Measurements from ENCODE around the gene CLEC10A. TPM values are rescaled to one million over a fixed set of nuclear protein-coding genes. Genes with fewer than 3 reads are reported as not detected.

Gene CLEC10A
- total and polyA plus RNA-seq, 2 experiments from 2014 or later, result not detected

DNA sequence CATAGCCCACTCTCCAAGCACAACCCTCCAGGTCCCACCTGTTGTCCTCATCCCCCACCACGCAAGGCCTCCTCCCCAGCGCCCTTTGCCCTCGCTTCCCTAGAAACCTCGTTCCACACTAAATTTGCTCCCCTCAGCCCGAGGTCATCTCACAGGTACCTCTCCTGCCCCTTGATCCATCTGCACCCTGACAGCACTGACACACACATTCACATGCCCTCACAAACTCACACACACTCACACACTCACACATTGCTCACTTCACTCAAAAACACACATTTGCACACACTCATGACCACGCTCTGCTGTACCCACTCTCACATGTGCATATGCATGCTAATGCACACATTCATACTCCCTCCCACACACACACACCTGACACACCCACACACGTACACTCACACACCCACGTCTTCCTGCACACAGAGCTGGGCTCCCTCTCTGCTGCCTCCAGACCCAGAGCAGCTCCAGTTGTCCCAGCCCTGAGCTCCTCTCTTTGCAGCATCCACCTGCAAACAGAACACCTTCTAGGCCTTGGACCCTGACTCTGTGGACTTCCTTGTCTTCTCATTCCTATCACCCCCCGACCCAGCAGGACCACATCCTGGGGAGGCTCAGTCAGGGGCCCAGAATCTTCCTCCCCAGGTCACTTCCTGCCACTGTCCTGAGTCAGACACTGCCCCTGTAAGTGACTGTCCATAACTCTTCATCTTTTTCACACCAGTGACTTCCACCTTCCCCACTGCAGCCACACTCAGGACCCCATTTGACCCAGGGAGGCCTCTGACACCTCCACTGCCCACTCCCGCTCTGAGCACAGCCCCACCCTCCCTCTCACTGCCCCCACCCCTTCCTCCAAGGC, 29.6 kb upstream of the CLEC10A start:
- Histone ChIP-seq H2AFZ (no peak overlapping the region; the same call in 1 of the 2 replicates), H3K9me2 (ENCODE audit: insufficient read depth) (no peaks in the 10 kb centered on the region)
- H3K27ac Mint-ChIP-seq, result no peak overlapping the region

More for the DNA sequence above, 29.6 kb upstream of the CLEC10A start:
- Mint-ChIP-seq H3K9me3 (peaks cover 8% of the 10 kb centered on the region), H3K4me3 (no peak overlapping the region), H3K36me3 (ENCODE audit: low read depth) (0 out of 3 replicates have a peak, but pooled peaks cover 3% of the 10 kb centered on the region), H3K4me1 (peaks cover 11% of the 10 kb centered on the region), H3K27me3 (ENCODE audit: insufficient read depth, low read depth, poor library complexity) (peaks cover 6% of the 10 kb centered on the region)
- Histone ChIP-seq H3K27ac (ENCODE audit: low read depth) (no peak overlapping the region), H3K4me3 (no peak overlapping the region), H3F3A (replicated peaks; ENCODE audit: low read depth) (0 out of 2 replicates have a peak, but pooled peaks cover 7% of the 10 kb centered on the region), H3K27me3 (ENCODE audit: insufficient read depth) (no peaks in the 10 kb centered on the region), H3K4me1 (ENCODE audit: insufficient read depth) (no peaks in the 10 kb centered on the region; the same call in 1 of the 2 replicates), H3K36me3 (ENCODE audit: insufficient read depth) (no peaks in the 10 kb centered on the region), H4K20me1 (replicated peaks; ENCODE audit: insufficient read depth) (no peaks in the 10 kb centered on the region; the same call in 1 of the 2 replicates), H3K4me2 (no peak overlapping the region), H3K79me2 (replicated peaks; ENCODE audit: insufficient read depth) (no peaks in the 10 kb centered on the region)
- TF ChIP-seq, protein P1, sequence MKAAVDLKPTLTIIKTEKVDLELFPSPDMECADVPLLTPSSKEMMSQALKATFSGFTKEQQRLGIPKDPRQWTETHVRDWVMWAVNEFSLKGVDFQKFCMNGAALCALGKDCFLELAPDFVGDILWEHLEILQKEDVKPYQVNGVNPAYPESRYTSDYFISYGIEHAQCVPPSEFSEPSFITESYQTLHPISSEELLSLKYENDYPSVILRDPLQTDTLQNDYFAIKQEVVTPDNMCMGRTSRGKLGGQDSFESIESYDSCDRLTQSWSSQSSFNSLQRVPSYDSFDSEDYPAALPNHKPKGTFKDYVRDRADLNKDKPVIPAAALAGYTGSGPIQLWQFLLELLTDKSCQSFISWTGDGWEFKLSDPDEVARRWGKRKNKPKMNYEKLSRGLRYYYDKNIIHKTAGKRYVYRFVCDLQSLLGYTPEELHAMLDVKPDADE (IDR thresholded peaks at IDR 0.05), result no peak
- TF ChIP-seq EZH2 (IDR thresholded peaks at IDR 0.05; ENCODE audit: low read depth, unreplicated experiment) (no peak), EZH2phosphoT487 (IDR thresholded peaks at IDR 0.05; ENCODE audit: unreplicated experiment) (no peak), CREB1 (CRISPR knock-in tag; IDR thresholded peaks at IDR 0.05; ENCODE audit: low read depth) (no peak), STAT1 (IDR thresholded peaks at IDR 0.05; ENCODE audit: unreplicated experiment) (no peak), ZNF114 (CRISPR knock-in tag; IDR thresholded peaks at IDR 0.05) (no peak), POLR2AphosphoS5 (IDR thresholded peaks at IDR 0.05; ENCODE audit: low read depth) (no peak), NANOG (IDR thresholded peaks at IDR 0.05; ENCODE audit: borderline replicate concordance) (no peak), ZNF331 (CRISPR knock-in tag; IDR thresholded peaks at IDR 0.05; ENCODE audit: low read depth) (no peak), JUNB (IDR thresholded peaks at IDR 0.05; ENCODE audit: unreplicated experiment) (no peak)
- TF ChIP-seq, protein P2, sequence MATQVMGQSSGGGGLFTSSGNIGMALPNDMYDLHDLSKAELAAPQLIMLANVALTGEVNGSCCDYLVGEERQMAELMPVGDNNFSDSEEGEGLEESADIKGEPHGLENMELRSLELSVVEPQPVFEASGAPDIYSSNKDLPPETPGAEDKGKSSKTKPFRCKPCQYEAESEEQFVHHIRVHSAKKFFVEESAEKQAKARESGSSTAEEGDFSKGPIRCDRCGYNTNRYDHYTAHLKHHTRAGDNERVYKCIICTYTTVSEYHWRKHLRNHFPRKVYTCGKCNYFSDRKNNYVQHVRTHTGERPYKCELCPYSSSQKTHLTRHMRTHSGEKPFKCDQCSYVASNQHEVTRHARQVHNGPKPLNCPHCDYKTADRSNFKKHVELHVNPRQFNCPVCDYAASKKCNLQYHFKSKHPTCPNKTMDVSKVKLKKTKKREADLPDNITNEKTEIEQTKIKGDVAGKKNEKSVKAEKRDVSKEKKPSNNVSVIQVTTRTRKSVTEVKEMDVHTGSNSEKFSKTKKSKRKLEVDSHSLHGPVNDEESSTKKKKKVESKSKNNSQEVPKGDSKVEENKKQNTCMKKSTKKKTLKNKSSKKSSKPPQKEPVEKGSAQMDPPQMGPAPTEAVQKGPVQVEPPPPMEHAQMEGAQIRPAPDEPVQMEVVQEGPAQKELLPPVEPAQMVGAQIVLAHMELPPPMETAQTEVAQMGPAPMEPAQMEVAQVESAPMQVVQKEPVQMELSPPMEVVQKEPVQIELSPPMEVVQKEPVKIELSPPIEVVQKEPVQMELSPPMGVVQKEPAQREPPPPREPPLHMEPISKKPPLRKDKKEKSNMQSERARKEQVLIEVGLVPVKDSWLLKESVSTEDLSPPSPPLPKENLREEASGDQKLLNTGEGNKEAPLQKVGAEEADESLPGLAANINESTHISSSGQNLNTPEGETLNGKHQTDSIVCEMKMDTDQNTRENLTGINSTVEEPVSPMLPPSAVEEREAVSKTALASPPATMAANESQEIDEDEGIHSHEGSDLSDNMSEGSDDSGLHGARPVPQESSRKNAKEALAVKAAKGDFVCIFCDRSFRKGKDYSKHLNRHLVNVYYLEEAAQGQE (IDR thresholded peaks at IDR 0.05; ENCODE audit: unreplicated experiment), result no peak
- TF ChIP-seq, protein P3, sequence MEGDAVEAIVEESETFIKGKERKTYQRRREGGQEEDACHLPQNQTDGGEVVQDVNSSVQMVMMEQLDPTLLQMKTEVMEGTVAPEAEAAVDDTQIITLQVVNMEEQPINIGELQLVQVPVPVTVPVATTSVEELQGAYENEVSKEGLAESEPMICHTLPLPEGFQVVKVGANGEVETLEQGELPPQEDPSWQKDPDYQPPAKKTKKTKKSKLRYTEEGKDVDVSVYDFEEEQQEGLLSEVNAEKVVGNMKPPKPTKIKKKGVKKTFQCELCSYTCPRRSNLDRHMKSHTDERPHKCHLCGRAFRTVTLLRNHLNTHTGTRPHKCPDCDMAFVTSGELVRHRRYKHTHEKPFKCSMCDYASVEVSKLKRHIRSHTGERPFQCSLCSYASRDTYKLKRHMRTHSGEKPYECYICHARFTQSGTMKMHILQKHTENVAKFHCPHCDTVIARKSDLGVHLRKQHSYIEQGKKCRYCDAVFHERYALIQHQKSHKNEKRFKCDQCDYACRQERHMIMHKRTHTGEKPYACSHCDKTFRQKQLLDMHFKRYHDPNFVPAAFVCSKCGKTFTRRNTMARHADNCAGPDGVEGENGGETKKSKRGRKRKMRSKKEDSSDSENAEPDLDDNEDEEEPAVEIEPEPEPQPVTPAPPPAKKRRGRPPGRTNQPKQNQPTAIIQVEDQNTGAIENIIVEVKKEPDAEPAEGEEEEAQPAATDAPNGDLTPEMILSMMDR (conservative IDR thresholded peaks at IDR 0.05; ENCODE audit: low read depth in 2 of 2), result no peak
- TF ChIP-seq, protein P4, sequence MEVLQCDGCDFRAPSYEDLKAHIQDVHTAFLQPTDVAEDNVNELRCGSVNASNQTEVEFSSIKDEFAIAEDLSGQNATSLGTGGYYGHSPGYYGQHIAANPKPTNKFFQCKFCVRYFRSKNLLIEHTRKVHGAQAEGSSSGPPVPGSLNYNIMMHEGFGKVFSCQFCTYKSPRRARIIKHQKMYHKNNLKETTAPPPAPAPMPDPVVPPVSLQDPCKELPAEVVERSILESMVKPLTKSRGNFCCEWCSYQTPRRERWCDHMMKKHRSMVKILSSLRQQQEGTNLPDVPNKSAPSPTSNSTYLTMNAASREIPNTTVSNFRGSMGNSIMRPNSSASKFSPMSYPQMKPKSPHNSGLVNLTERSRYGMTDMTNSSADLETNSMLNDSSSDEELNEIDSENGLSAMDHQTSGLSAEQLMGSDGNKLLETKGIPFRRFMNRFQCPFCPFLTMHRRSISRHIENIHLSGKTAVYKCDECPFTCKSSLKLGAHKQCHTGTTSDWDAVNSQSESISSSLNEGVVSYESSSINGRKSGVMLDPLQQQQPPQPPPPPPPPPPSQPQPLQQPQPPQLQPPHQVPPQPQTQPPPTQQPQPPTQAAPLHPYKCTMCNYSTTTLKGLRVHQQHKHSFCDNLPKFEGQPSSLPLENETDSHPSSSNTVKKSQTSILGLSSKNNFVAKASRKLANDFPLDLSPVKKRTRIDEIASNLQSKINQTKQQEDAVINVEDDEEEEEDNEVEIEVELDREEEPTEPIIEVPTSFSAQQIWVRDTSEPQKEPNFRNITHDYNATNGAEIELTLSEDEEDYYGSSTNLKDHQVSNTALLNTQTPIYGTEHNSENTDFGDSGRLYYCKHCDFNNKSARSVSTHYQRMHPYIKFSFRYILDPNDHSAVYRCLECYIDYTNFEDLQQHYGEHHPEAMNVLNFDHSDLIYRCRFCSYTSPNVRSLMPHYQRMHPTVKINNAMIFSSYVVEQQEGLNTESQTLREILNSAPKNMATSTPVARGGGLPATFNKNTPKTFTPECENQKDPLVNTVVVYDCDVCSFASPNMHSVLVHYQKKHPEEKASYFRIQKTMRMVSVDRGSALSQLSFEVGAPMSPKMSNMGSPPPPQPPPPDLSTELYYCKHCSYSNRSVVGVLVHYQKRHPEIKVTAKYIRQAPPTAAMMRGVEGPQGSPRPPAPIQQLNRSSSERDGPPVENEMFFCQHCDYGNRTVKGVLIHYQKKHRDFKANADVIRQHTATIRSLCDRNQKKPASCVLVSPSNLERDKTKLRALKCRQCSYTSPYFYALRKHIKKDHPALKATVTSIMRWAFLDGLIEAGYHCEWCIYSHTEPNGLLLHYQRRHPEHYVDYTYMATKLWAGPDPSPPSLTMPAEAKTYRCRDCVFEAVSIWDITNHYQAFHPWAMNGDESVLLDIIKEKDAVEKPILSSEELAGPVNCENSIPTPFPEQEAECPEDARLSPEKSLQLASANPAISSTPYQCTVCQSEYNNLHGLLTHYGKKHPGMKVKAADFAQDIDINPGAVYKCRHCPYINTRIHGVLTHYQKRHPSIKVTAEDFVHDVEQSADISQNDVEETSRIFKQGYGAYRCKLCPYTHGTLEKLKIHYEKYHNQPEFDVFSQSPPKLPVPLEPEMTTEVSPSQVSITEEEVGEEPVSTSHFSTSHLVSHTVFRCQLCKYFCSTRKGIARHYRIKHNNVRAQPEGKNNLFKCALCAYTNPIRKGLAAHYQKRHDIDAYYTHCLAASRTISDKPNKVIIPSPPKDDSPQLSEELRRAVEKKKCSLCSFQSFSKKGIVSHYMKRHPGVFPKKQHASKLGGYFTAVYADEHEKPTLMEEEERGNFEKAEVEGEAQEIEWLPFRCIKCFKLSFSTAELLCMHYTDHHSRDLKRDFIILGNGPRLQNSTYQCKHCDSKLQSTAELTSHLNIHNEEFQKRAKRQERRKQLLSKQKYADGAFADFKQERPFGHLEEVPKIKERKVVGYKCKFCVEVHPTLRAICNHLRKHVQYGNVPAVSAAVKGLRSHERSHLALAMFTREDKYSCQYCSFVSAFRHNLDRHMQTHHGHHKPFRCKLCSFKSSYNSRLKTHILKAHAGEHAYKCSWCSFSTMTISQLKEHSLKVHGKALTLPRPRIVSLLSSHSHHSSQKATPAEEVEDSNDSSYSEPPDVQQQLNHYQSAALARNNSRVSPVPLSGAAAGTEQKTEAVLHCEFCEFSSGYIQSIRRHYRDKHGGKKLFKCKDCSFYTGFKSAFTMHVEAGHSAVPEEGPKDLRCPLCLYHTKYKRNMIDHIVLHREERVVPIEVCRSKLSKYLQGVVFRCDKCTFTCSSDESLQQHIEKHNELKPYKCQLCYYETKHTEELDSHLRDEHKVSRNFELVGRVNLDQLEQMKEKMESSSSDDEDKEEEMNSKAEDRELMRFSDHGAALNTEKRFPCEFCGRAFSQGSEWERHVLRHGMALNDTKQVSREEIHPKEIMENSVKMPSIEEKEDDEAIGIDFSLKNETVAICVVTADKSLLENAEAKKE (CRISPR knock-in tag; IDR thresholded peaks at IDR 0.05), result no peak
- DNase-seq (ENCODE audit: low spot score) (no peak), ATAC-seq (no peak)

All from GM23338 (cell line).